Parathyroid adenoma (tissue), 2 donors: Measurements from ENCODE around the gene ENTHD1.

Source experiments
- H2AFZ ChIP-seq: fragments of 300-600 bp; sonication (generic); one replicate; pipeline ENCODE4 v1.7.0; 2017; ENCODE audit warnings: antibody characterized with exemption, mild to moderate bottlenecking
- H3K27ac ChIP-seq: fragments of 300-600 bp; sonication (generic); one replicate; pipeline ENCODE4 v1.7.0; 2017
- H3K27me3 ChIP-seq: fragments of 300-600 bp; sonication (generic); one replicate; pipeline ENCODE4 v1.7.0; 2017; ENCODE audit warnings: low read length; ENCODE audit not compliant: control insufficient read depth, insufficient read depth
- H3K36me3 ChIP-seq: fragments of 300-600 bp; sonication (generic); one replicate; pipeline ENCODE4 v1.7.0; 2017; ENCODE audit warnings: low read length; ENCODE audit not compliant: control insufficient read depth, insufficient read depth
- H3K4me1 ChIP-seq: fragments of 300-600 bp; sonication (generic); one replicate; pipeline ENCODE4 v1.7.0; 2017; ENCODE audit warnings: control low read depth
- H3K4me2 ChIP-seq: fragments of 300-600 bp; sonication (generic); one replicate; pipeline ENCODE4 v1.7.0; 2017; ENCODE audit warnings: low read length
- H3K4me3 ChIP-seq: fragments of 300-600 bp; sonication (generic); one replicate; pipeline ENCODE4 v1.7.0; 2017; ENCODE audit warnings: low read depth, low read length
- H3K79me2 ChIP-seq: fragments of 300-600 bp; sonication (generic); one replicate; pipeline ENCODE4 v1.7.0; 2017; ENCODE audit warnings: control low read depth
- H3K9ac ChIP-seq: fragments of 300-600 bp; sonication (generic); one replicate; pipeline ENCODE4 v1.7.0; 2017; ENCODE audit warnings: mild to moderate bottlenecking
- H3K9me3 ChIP-seq: fragments of 300-600 bp; sonication (generic); one replicate; pipeline ENCODE4 v1.7.0; 2017; ENCODE audit warnings: low read length; ENCODE audit not compliant: control insufficient read depth
- CTCF ChIP-seq: fragments of 300-600 bp; sonication (generic); IDR thresholded peaks from one replicate; pipeline ENCODE4 v1.7.0; 2017; ENCODE audit warnings: antibody characterized with exemption, mild to moderate bottlenecking
- donor health status: primary hyperparathyroidism.

The ENTHD1 gene

DNA sequence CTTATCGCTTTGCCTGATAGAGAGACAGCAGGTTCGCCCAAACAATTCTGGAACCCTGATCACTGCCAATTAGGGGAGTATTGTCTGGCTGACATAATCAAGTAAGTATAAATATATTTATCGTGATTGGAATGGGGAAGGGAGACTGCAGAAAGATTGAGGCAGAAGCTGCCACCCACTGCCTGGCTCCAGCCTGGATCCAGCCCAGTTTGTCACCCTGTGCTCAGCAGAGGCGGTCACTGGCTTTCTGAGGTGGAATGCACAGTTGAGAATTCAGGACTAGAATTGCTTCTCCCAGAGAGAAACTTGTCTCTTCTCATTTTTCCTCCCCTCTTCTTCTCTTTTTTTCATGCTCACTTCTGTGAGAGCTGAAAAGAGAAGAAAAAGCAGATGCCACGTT lies 33.2 kb upstream of the ENTHD1 start:
- no peak for TF ChIP-seq CTCF
- H3K4me1 ChIP-seq = no peaks in the 10 kb centered on the region
- H3K27ac ChIP-seq = no peak overlapping the region
- no peak overlapping the region for H3K9ac ChIP-seq
- H3K4me2 ChIP-seq = no peak overlapping the region
- no peaks in the 10 kb centered on the region for H3K27me3 ChIP-seq
- H2AFZ ChIP-seq = no peak overlapping the region
- H3K36me3 ChIP-seq = no peaks in the 10 kb centered on the region
- H3K79me2 ChIP-seq = no peaks in the 10 kb centered on the region
- no peaks in the 10 kb centered on the region for H3K9me3 ChIP-seq
- no peak overlapping the region for H3K4me3 ChIP-seq

GRCh38 chr22:39925909-39926679 lies 32.5 kb upstream of the ENTHD1 start:
- H3K27me3 ChIP-seq = no peaks in the 10 kb centered on the region
- TF ChIP-seq CTCF = no peak
- no peaks in the 10 kb centered on the region for H3K79me2 ChIP-seq
- H2AFZ ChIP-seq = no peak overlapping the region
- H3K9ac ChIP-seq = no peak overlapping the region
- H3K4me3 ChIP-seq = no peak overlapping the region
- no peaks in the 10 kb centered on the region for H3K9me3 ChIP-seq
- H3K4me2 ChIP-seq = no peak overlapping the region
- no peak overlapping the region for H3K27ac ChIP-seq
- H3K4me1 ChIP-seq = no peaks in the 10 kb centered on the region
- H3K36me3 ChIP-seq = no peaks in the 10 kb centered on the region

GRCh38 chr22:39925273-39925672 lies 31.7 kb upstream of the ENTHD1 start:
- Histone ChIP-seq H3K27me3 (no peaks in the 10 kb centered on the region), H3K27ac (no peak overlapping the region)
- no peak for TF ChIP-seq CTCF

GRCh38 chr22:39924286-39924685 lies 30.7 kb upstream of the ENTHD1 start:
- H3K9ac ChIP-seq = no peak overlapping the region
- no peak overlapping the region for H3K4me3 ChIP-seq
- no peaks in the 10 kb centered on the region for H3K27me3 ChIP-seq
- H3K27ac ChIP-seq = no peak overlapping the region
- no peaks in the 10 kb centered on the region for H3K79me2 ChIP-seq
- H3K36me3 ChIP-seq = no peaks in the 10 kb centered on the region
- H3K4me1 ChIP-seq = no peaks in the 10 kb centered on the region
- no peak overlapping the region for H3K4me2 ChIP-seq
- no peaks in the 10 kb centered on the region for H3K9me3 ChIP-seq
- H2AFZ ChIP-seq = no peak overlapping the region
- TF ChIP-seq CTCF = no peak

More at GRCh38 chr22:39925273-39925672, 31.7 kb upstream of the ENTHD1 start:
- Histone ChIP-seq H2AFZ (no peak overlapping the region), H3K4me3 (no peak overlapping the region), H3K4me2 (no peak overlapping the region), H3K79me2 (no peaks in the 10 kb centered on the region), H3K9me3 (no peaks in the 10 kb centered on the region), H3K36me3 (no peaks in the 10 kb centered on the region), H3K4me1 (no peaks in the 10 kb centered on the region), H3K9ac (no peak overlapping the region)

- Histone ChIP-seq H3K4me1 (no peaks in the 10 kb centered on the region), H3K27ac (no peak overlapping the region), H3K4me3 (no peak overlapping the region), H3K9me3 (no peaks in the 10 kb centered on the region), H3K79me2 (no peaks in the 10 kb centered on the region), H3K4me2 (no peak overlapping the region), H3K9ac (no peak overlapping the region), H3K36me3 (no peaks in the 10 kb centered on the region), H2AFZ (no peak overlapping the region), H3K27me3 (no peaks in the 10 kb centered on the region)
- TF ChIP-seq CTCF = no peak
Observed at GRCh38 chr22:39923696-39924095, 30.1 kb upstream of the ENTHD1 start.
